ENCODE measurements around the gene BCL11B. TPM values are rescaled to one million over a fixed set of nuclear protein-coding genes. Genes with fewer than 3 reads are reported as not detected.

The BCL11B gene
- 10 to 100 TPM; 12.9 to 27.6 TPM for total RNA-seq

- Mint-ChIP-seq H3K9me3 (no peaks in the 10 kb centered on the region), H3K27me3 (no peaks in the 10 kb centered on the region), H3K36me3 (peaks cover 7% of the 10 kb centered on the region), H3K4me1 (ENCODE audit: low read depth in 2 of 2) (peaks cover 55 to 61% of the 10 kb centered on the region in 2 donors), H3K27ac (peak within 1 kb of the TSS; percentile 94 to 96), H3K4me3 (peak within 1 kb of the TSS; percentile 95)
- peak; percentile 88 for DNase-seq (ENCODE audit: low spot score)
- ATAC-seq: peak; percentile 79 to 85
These were observed at the start of gene BCL11B for GRCh38 chr14:99271951-99272631. Gene BCL11B (minus strand): TSS chr14:99272197. CDS start chr14:99271218, 979 bp downstream.

- Mint-ChIP-seq H3K27ac (peak overlapping the region; percentile 34 to 38), H3K9me3 (no peaks in the 10 kb centered on the region), H3K4me1 (ENCODE audit: low read depth in 2 of 2) (peaks cover 53 to 55% of the 10 kb centered on the region in 2 donors), H3K27me3 (no peaks in the 10 kb centered on the region), H3K36me3 (no peaks in the 10 kb centered on the region), H3K4me3 (peak overlapping the region; percentile 66)
- ATAC-seq: no peak
- no peak for DNase-seq (ENCODE audit: low spot score)
These were observed 49.4 kb upstream of the BCL11B start for GRCh38 chr14:99321236-99321925.

GRCh38 chr14:99320621-99321235, 48.7 kb upstream of the BCL11B start:
- Mint-ChIP-seq H3K27me3 (no peaks in the 10 kb centered on the region), H3K9me3 (no peaks in the 10 kb centered on the region), H3K4me1 (ENCODE audit: low read depth in 2 of 2) (peaks cover 53 to 56% of the 10 kb centered on the region in 2 donors), H3K27ac (peak overlapping the region; percentile 34 to 38), H3K4me3 (peak overlapping the region; percentile 66), H3K36me3 (no peaks in the 10 kb centered on the region)
- ATAC-seq: peak; percentile 73 to 80
- peak; percentile 83 for DNase-seq (ENCODE audit: low spot score)

GRCh38 chr14:99320105-99320572, 48.1 kb upstream of the BCL11B start:
- Mint-ChIP-seq H3K27ac (peak overlapping the region; percentile 38 to 84), H3K27me3 (no peaks in the 10 kb centered on the region), H3K36me3 (no peaks in the 10 kb centered on the region), H3K4me3 (peak overlapping the region; percentile 65), H3K9me3 (no peaks in the 10 kb centered on the region), H3K4me1 (ENCODE audit: low read depth in 2 of 2) (peaks cover 54 to 61% of the 10 kb centered on the region in 2 donors)
- ATAC-seq (peak; percentile 72 to 79), DNase-seq (ENCODE audit: low spot score) (peak; percentile 83)

GRCh38 chr14:99318959-99319295, 46.9 kb upstream of the BCL11B start:
- no peak overlapping the region for H3K4me3 Mint-ChIP-seq
- H3K27ac Mint-ChIP-seq: peak overlapping the region; percentile 38 to 84
- ATAC-seq: no peak

GRCh38 chr14:99318091-99318958, 46.3 kb upstream of the BCL11B start:
- ATAC-seq: no peak
- no peak for DNase-seq (ENCODE audit: low spot score)
- no peaks in the 10 kb centered on the region for H3K9me3 Mint-ChIP-seq
- H3K4me1 Mint-ChIP-seq (ENCODE audit: low read depth in 2 of 2): peaks cover 69 to 75% of the 10 kb centered on the region in 2 donors
- peak overlapping the region; percentile 84 to 91 for H3K27ac Mint-ChIP-seq
- H3K27me3 Mint-ChIP-seq: no peaks in the 10 kb centered on the region
- H3K4me3 Mint-ChIP-seq: no peak overlapping the region
- no peaks in the 10 kb centered on the region for H3K36me3 Mint-ChIP-seq

More at GRCh38 chr14:99318959-99319295, 46.9 kb upstream of the BCL11B start:
- DNase-seq (ENCODE audit: low spot score): no peak
- no peaks in the 10 kb centered on the region for H3K27me3 Mint-ChIP-seq
- H3K4me1 Mint-ChIP-seq (ENCODE audit: low read depth in 2 of 2): peaks cover 66 to 73% of the 10 kb centered on the region in 2 donors
- no peaks in the 10 kb centered on the region for H3K9me3 Mint-ChIP-seq
- H3K36me3 Mint-ChIP-seq: no peaks in the 10 kb centered on the region

- peak overlapping the region; percentile 50 to 91 for H3K27ac Mint-ChIP-seq
- no peaks in the 10 kb centered on the region for H3K9me3 Mint-ChIP-seq
- H3K4me1 Mint-ChIP-seq (ENCODE audit: low read depth in 2 of 2): peaks cover 70 to 78% of the 10 kb centered on the region in 2 donors
- no peaks in the 10 kb centered on the region for H3K27me3 Mint-ChIP-seq
- ATAC-seq (no peak), DNase-seq (ENCODE audit: low spot score) (no peak)
- no peaks in the 10 kb centered on the region for H3K36me3 Mint-ChIP-seq
- H3K4me3 Mint-ChIP-seq: peak overlapping the region; percentile 83
These were observed 45.5 kb upstream of the BCL11B start for GRCh38 chr14:99317231-99318090.

GRCh38 chr14:99316281-99317163, 44.5 kb upstream of the BCL11B start:
- Mint-ChIP-seq H3K27me3 (no peaks in the 10 kb centered on the region), H3K9me3 (no peaks in the 10 kb centered on the region), H3K36me3 (no peaks in the 10 kb centered on the region), H3K27ac (peak overlapping the region; percentile 84 to 91), H3K4me1 (ENCODE audit: low read depth in 2 of 2) (peaks cover 64 to 77% of the 10 kb centered on the region in 2 donors), H3K4me3 (peak overlapping the region; percentile 83)
- peak; percentile 59 for DNase-seq (ENCODE audit: low spot score)
- ATAC-seq: no peak

GRCh38 chr14:99315197-99315596, 43.2 kb upstream of the BCL11B start:
- H3K27me3 Mint-ChIP-seq: no peaks in the 10 kb centered on the region
- peak overlapping the region; percentile 84 to 91 for H3K27ac Mint-ChIP-seq
- peaks cover 55 to 67% of the 10 kb centered on the region in 2 donors for H3K4me1 Mint-ChIP-seq (ENCODE audit: low read depth in 2 of 2)
- H3K9me3 Mint-ChIP-seq: no peaks in the 10 kb centered on the region
- peak overlapping the region; percentile 83 for H3K4me3 Mint-ChIP-seq
- no peaks in the 10 kb centered on the region for H3K36me3 Mint-ChIP-seq
- DNase-seq (ENCODE audit: low spot score): peak; percentile 85
- ATAC-seq: peak; percentile 88 to 91

GRCh38 chr14:99314623-99315022, 42.6 kb upstream of the BCL11B start:
- peaks cover 49 to 61% of the 10 kb centered on the region in 2 donors for H3K4me1 Mint-ChIP-seq (ENCODE audit: low read depth in 2 of 2)

GRCh38 chr14:99313234-99313633, 41.2 kb upstream of the BCL11B start:
- Mint-ChIP-seq H3K27ac (no peak overlapping the region), H3K27me3 (no peaks in the 10 kb centered on the region), H3K36me3 (no peaks in the 10 kb centered on the region), H3K4me3 (no peak overlapping the region), H3K4me1 (ENCODE audit: low read depth in 2 of 2) (peaks cover 41 to 52% of the 10 kb centered on the region in 2 donors), H3K9me3 (no peaks in the 10 kb centered on the region)
- ATAC-seq (no peak), DNase-seq (ENCODE audit: low spot score) (no peak)

More at GRCh38 chr14:99314623-99315022, 42.6 kb upstream of the BCL11B start:
- DNase-seq (ENCODE audit: low spot score): no peak
- no peaks in the 10 kb centered on the region for H3K9me3 Mint-ChIP-seq
- peak in 1 of 2 donors; percentile 11 for ATAC-seq
- H3K36me3 Mint-ChIP-seq: no peaks in the 10 kb centered on the region
- no peaks in the 10 kb centered on the region for H3K27me3 Mint-ChIP-seq
- H3K27ac Mint-ChIP-seq: peak overlapping the region; percentile 84 to 91
- peak overlapping the region; percentile 83 for H3K4me3 Mint-ChIP-seq

GRCh38 chr14:99312106-99312505, 40.1 kb upstream of the BCL11B start:
- Mint-ChIP-seq H3K36me3 (no peaks in the 10 kb centered on the region), H3K4me1 (ENCODE audit: low read depth in 2 of 2) (peaks cover 35 to 46% of the 10 kb centered on the region in 2 donors), H3K9me3 (no peaks in the 10 kb centered on the region), H3K27ac (peak overlapping the region; percentile 28 to 49), H3K4me3 (no peak overlapping the region), H3K27me3 (no peaks in the 10 kb centered on the region)
- DNase-seq (ENCODE audit: low spot score): no peak
- ATAC-seq: no peak

All from natural killer cell treated with Interleukin-12 subunit alpha and Interleukin-12 subunit beta and Interleukin-15 and Interleukin-18, amount 100 ng/mL, for 72 hours (primary cell).